Muscle layer of colon (tissue), 2 donors: Measurements from ENCODE around the gene PARD3B.

ENCODE experiments used
- H3K27ac ChIP-seq: one replicate; pipeline ENCODE4 v1.7.0; 2013; ENCODE audit warnings: low read depth, mild to moderate bottlenecking, low read length, moderate library complexity
- H3K27me3 ChIP-seq, 2 donors: one replicate each; pipeline ENCODE4 v1.7.0; 2013; ENCODE audit warnings: low read length in 2 of 2, mild to moderate bottlenecking in 2 of 2; ENCODE audit not compliant: insufficient read depth in 2 of 2, control insufficient read depth in 1 of 2
- H3K36me3 ChIP-seq: one replicate; pipeline ENCODE4 v1.7.0; 2013; ENCODE audit warnings: mild to moderate bottlenecking, low read length; ENCODE audit not compliant: insufficient read depth
- H3K4me1 ChIP-seq: one replicate; pipeline ENCODE4 v1.7.0; 2013; ENCODE audit warnings: mild to moderate bottlenecking, low read length; ENCODE audit not compliant: insufficient read depth
- H3K4me3 ChIP-seq, 2 donors: one replicate each; pipeline ENCODE4 v1.7.0; 2013; ENCODE audit warnings: low read length in 2 of 2, low read depth in 1 of 2, mild to moderate bottlenecking in 1 of 2, moderate library complexity in 1 of 2
- H3K9ac ChIP-seq: one replicate; pipeline ENCODE4 v1.7.0; 2013; ENCODE audit warnings: low read length
- H3K9me3 ChIP-seq: one replicate; pipeline ENCODE4 v1.7.0; 2013; ENCODE audit warnings: mild to moderate bottlenecking, low read length
- donor health status: abdominal sarcoma.
- donor health status: Adenocarcinoma of cecum.

PARD3B gene

GRCh38 chr2:204680576-204680975 lies 135.3 kb downstream of the PARD3B start:
- Histone ChIP-seq H3K4me1 (peaks cover 12% of the 10 kb centered on the region), H3K4me3 (no peak overlapping the region), H3K27me3 (no peaks in the 10 kb centered on the region), H3K36me3 (no peaks in the 10 kb centered on the region), H3K9me3 (no peaks in the 10 kb centered on the region), H3K27ac (no peak overlapping the region), H3K9ac (no peak overlapping the region)

GRCh38 chr2:204681412-204681811 lies 136.1 kb downstream of the PARD3B start:
- peaks cover 18% of the 10 kb centered on the region for H3K4me1 ChIP-seq
- no peaks in the 10 kb centered on the region for H3K27me3 ChIP-seq
- H3K4me3 ChIP-seq = no peak overlapping the region
- H3K9ac ChIP-seq = no peak overlapping the region
- H3K9me3 ChIP-seq = no peaks in the 10 kb centered on the region
- no peaks in the 10 kb centered on the region for H3K36me3 ChIP-seq
- H3K27ac ChIP-seq = peak overlapping the region; percentile 37

GRCh38 chr2:204683384-204683783 lies 138.1 kb downstream of the PARD3B start:
- Histone ChIP-seq H3K9me3 (no peaks in the 10 kb centered on the region), H3K4me1 (peaks cover 33% of the 10 kb centered on the region), H3K9ac (no peak overlapping the region), H3K27ac (no peak overlapping the region), H3K36me3 (no peaks in the 10 kb centered on the region), H3K27me3 (no peaks in the 10 kb centered on the region), H3K4me3 (no peak overlapping the region)

- Histone ChIP-seq H3K36me3 (no peaks in the 10 kb centered on the region), H3K4me3 (no peak overlapping the region), H3K9ac (no peak overlapping the region), H3K4me1 (peaks cover 32% of the 10 kb centered on the region), H3K27me3 (no peaks in the 10 kb centered on the region), H3K9me3 (no peaks in the 10 kb centered on the region), H3K27ac (peak overlapping the region; percentile 48)
Observed at GRCh38 chr2:204686406-204686805, 141.1 kb downstream of the PARD3B start.

GRCh38 chr2:204687776-204688175 lies 142.5 kb downstream of the PARD3B start:
- Histone ChIP-seq H3K4me3 (no peak overlapping the region), H3K9ac (no peak overlapping the region), H3K9me3 (no peaks in the 10 kb centered on the region), H3K27ac (no peak overlapping the region), H3K27me3 (no peaks in the 10 kb centered on the region), H3K4me1 (peaks cover 38% of the 10 kb centered on the region), H3K36me3 (no peaks in the 10 kb centered on the region)

- Histone ChIP-seq H3K27me3 (no peaks in the 10 kb centered on the region), H3K4me3 (no peak overlapping the region), H3K4me1 (peaks cover 37% of the 10 kb centered on the region), H3K9me3 (no peaks in the 10 kb centered on the region), H3K9ac (no peak overlapping the region), H3K27ac (no peak overlapping the region), H3K36me3 (no peaks in the 10 kb centered on the region)
Observed at GRCh38 chr2:204691911-204692510, 146.7 kb downstream of the PARD3B start.

GRCh38 chr2:204692790-204693189 lies 147.5 kb downstream of the PARD3B start:
- peaks cover 29% of the 10 kb centered on the region for H3K4me1 ChIP-seq
- no peaks in the 10 kb centered on the region for H3K36me3 ChIP-seq
- H3K9ac ChIP-seq = no peak overlapping the region
- no peak overlapping the region for H3K27ac ChIP-seq
- H3K9me3 ChIP-seq = no peaks in the 10 kb centered on the region
- H3K27me3 ChIP-seq = no peaks in the 10 kb centered on the region
- H3K4me3 ChIP-seq = no peak overlapping the region

- no peaks in the 10 kb centered on the region for H3K9me3 ChIP-seq
- H3K27me3 ChIP-seq = no peaks in the 10 kb centered on the region
- no peak overlapping the region for H3K27ac ChIP-seq
- no peaks in the 10 kb centered on the region for H3K36me3 ChIP-seq
- H3K9ac ChIP-seq = no peak overlapping the region
- peaks cover 27% of the 10 kb centered on the region for H3K4me1 ChIP-seq
- no peak overlapping the region for H3K4me3 ChIP-seq
Observed at GRCh38 chr2:204693262-204693661, 148.0 kb downstream of the PARD3B start.

- H3K9me3 ChIP-seq = no peaks in the 10 kb centered on the region
- H3K4me3 ChIP-seq = no peak overlapping the region
- H3K27ac ChIP-seq = no peak overlapping the region
Observed at GRCh38 chr2:204695506-204695905, 150.2 kb downstream of the PARD3B start.

GRCh38 chr2:204696124-204696523 lies 150.8 kb downstream of the PARD3B start:
- no peak overlapping the region for H3K9ac ChIP-seq
- H3K4me1 ChIP-seq = peaks cover 29% of the 10 kb centered on the region
- no peaks in the 10 kb centered on the region for H3K27me3 ChIP-seq
- no peaks in the 10 kb centered on the region for H3K9me3 ChIP-seq
- H3K4me3 ChIP-seq = no peak overlapping the region
- H3K27ac ChIP-seq = no peak overlapping the region
- no peaks in the 10 kb centered on the region for H3K36me3 ChIP-seq

More at GRCh38 chr2:204695506-204695905, 150.2 kb downstream of the PARD3B start:
- H3K36me3 ChIP-seq = no peaks in the 10 kb centered on the region
- H3K9ac ChIP-seq = no peak overlapping the region
- H3K27me3 ChIP-seq = no peaks in the 10 kb centered on the region
- peaks cover 29% of the 10 kb centered on the region for H3K4me1 ChIP-seq

GRCh38 chr2:204705243-204705932 lies 160.1 kb downstream of the PARD3B start:
- Histone ChIP-seq H3K9ac (no peak overlapping the region), H3K27ac (no peak overlapping the region)

GRCh38 chr2:204706939-204707338 lies 161.7 kb downstream of the PARD3B start:
- Histone ChIP-seq H3K4me3 (no peak overlapping the region), H3K27ac (no peak overlapping the region), H3K27me3 (no peaks in the 10 kb centered on the region), H3K9me3 (no peaks in the 10 kb centered on the region), H3K9ac (no peak overlapping the region), H3K36me3 (no peaks in the 10 kb centered on the region), H3K4me1 (peaks cover 16% of the 10 kb centered on the region)

More at GRCh38 chr2:204705243-204705932, 160.1 kb downstream of the PARD3B start:
- Histone ChIP-seq H3K4me1 (peaks cover 19% of the 10 kb centered on the region), H3K4me3 (no peak overlapping the region), H3K27me3 (no peaks in the 10 kb centered on the region), H3K9me3 (no peaks in the 10 kb centered on the region), H3K36me3 (no peaks in the 10 kb centered on the region)
